Hematopoietic multipotent progenitor cell treated with erythropoietin and hydrocortisone succinate and interleukin-3 and kit ligand, for 6 days (in vitro differentiated cells): ENCODE measurements around the gene PLEKHA6.

Experiments
- DNase-seq: peaks from one replicate; pipeline ENCODE4 v3.0.0-alpha.2; 2015

Gene PLEKHA6

DNA sequence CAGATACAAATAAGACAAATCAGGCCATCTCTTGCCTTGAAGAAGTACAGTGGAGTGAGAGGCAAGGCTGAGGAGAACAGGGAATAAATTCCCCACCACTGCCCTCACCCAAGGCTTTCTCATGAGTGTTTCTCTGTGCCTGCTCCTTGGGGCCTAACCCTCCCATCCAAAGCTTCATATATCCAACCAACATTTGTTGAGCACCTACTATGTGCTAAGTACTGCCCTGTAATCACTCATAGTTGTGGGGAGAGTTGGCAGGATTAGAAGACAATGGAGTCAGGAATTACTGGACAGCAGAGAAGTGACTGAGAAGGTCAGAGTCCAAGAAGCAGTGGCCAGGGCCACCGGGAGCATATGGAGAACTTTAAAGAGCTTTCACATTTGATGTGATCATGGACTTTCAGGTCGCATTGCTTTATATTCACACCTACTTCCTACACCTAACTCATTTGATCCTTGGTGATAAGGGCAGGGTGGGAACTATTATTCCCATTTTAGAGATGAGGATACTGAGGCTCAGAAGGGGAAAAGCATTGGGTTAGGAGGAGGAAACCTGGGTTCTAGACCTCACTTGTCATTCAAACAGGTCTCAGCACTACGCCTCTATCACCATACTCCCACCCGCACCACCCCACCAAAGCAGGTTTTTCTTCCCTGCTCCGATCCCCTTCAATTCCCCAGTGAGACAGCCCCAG is 6.4 kb downstream of the PLEKHA6 start:
- DNase-seq = no peak

- DNase-seq = no peak
These were observed 8.7 kb downstream of the PLEKHA6 start for GRCh38 chr1:204350857-204351573.

- DNase-seq = no peak
These were observed 9.4 kb downstream of the PLEKHA6 start for GRCh38 chr1:204350312-204350711.

DNA sequence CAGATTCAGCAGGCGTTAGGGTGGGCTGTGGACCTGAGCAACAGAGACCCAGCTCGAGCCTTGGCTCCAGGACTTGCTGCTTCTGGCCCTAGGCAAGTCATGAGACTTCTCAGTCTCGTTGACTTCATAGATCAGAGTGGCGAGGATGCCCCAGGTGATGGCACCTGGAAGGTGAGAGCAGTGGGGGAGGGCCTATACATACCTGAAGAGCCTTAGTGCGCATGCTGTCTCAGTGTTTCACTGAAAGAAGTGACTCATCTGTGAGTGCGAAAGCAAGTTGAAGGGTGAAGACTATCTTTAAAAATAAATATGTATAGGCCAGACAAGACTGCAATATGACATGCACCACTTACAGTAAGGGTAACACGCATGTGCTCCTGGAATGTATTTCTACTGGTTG is 10.1 kb downstream of the PLEKHA6 start:
- no peak for DNase-seq

DNA sequence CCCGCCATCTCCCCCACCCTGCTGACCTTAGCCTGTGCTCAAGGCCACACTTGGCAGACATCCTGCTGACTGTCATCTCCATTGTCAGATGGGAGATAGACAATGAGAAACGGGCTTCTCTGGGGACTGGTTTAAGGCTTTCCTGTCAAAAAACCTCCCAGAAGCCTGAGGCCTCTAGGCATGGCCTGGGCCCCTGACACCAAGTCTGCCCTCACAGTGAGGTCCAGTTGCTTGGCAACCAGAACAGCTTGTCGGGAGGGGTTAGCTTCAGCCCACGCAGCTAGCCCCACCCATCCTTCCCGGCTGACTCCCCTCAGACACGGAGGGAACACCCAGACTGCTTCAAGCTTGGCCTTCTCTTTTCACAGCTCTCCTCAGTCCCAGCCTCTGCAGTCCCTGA is 11.0 kb downstream of the PLEKHA6 start:
- DNase-seq = peak; percentile 67

DNA sequence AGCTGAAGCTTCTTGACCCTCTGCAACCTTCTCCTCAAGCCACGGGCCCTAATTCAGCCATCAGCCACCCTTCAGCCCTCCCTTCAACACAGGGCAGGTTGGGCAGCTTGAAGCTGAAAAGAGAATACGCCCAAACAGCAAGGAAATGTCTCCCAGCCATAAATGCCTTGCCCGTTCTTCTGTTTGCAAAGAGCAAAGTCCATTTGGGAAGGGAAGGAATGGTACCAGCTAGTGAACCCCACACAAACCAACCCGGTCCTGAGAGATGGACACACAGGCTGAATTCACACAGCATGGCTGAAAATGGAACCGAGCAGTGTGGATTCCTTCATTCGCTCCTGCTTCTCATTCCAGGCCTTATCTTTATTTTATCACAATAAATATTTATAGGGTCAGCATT is 11.5 kb downstream of the PLEKHA6 start:
- DNase-seq = no peak

DNA sequence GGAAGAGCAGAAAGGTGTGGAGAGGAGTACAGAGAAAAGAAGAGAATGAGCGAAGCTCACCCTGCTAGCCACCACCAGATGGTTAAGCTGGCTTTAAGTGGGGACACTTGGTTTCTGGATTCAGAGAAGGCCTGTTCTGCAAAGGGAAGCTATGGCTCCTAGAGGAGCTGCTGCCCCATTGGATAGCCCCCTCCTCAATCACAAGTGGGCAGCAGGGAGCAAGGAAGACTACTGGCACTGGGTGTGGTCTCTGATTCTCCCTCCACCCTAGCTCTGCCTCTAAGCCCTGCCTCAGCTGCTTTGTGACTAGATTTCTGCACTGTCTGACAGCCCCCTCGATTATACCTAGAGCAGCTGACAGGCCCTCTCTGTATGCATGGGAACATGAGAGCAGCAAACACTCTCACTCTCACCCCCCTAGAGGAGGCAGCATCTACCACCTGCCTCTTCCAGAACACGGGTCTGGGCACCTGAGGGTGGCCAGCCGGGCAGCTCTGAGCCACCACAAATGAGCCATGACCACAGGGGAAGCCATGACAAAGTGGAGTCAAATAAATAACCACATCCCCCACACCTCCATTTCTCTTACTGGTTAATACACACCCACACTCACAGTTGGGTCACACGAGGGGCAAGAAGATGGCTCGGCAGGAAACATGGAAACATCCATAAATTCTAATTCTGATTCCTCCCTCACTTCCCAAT is 13.6 kb downstream of the PLEKHA6 start:
- DNase-seq = no peak

GRCh38 chr1:204345438-204345841 is 14.3 kb downstream of the PLEKHA6 start:
- no peak for DNase-seq

DNA sequence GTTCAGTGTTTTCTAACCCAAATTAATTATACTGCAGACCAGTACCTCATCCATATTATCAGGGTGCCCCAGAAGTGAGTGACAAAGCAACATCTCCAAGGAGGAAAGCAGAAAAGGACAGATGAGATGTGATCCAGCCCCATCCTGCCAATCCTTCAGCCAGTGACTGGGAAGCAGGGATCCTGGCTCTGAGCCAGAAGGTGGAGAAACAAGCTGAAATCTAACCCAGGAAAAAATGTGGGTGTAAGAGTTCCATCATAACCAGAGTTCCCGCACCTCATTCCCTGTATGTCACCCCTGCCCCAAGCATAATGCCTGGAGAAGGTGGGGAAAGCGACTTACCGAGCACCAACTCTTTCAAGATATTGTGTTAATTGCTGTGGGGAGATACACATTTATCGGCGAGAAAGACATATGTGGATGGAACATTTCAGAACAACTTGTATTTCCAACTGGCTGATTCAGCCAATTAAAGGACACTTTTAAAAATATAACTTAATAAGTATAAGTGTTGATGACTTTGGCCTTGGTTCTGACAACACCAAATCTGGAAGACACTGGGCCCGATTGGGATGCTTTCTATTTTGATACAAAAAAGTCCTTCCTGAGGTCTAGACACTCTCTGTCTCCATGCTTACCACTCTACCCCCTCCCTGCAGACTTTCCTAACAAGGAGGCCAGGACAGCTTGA is 14.9 kb downstream of the PLEKHA6 start:
- no peak for DNase-seq

GRCh38 chr1:204343802-204344201 is 15.9 kb downstream of the PLEKHA6 start:
- no peak for DNase-seq

- no peak for DNase-seq
These were observed 16.5 kb downstream of the PLEKHA6 start for GRCh38 chr1:204343247-204343646.

GRCh38 chr1:204342310-204342709 is 17.4 kb downstream of the PLEKHA6 start:
- no peak for DNase-seq

DNA sequence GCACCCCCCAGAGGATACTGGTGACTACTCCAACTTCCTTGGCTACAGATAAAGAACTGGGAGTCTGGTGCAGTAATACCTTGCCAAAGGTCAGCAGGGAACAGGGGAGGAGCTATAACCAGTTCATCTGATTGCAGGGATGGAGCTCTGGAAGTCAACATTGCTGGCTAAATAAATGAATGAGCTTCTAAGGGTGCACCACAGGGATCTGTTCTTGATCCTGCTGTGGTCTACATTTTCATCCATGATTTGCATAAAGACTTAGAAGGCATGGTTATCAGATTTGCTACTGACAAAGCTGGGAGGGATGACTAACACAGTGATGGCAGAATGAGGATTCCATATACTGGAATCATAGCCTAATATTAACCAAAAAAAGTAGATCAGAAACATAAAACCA is 18.3 kb downstream of the PLEKHA6 start:
- no peak for DNase-seq

DNA sequence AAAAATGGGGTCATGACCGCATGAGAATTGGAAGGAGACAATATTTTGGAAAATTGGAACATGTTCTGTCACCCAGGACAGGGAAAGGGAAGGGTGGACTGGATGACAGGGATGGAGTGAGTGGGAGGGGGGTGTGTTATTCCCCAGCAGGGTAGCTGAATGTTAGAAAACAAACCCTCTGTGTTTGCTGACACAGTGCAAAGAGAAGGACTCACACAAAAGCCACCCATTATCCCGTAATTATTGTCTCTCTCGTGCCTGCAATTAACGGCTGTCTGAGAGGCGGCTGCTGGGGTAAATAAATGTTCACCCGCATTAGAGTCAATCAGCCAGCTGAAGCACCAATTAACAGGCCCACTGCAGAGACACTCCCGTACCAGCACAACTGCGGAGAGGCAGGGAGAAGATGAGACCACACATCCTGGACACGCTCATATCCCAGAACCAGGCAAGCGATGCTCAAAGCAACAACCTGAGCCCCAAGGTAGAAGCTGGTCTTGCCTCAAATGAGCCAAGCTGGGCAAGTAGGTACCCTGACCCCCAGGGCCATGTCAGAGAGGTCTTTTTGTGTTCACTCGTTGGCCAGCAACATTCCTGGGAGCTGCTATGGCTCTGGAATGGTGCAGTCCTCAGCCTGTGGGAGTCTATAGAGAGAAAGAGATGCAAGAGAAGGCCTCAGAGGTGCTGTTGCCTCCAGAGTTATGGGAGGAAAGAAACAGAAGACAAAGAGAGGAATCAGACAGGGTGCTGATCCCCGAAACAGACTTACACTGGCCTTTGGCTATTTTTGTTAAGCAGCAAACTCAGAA is 19.4 kb downstream of the PLEKHA6 start:
- no peak for DNase-seq

GRCh38 chr1:204339541-204339940 is 20.2 kb downstream of the PLEKHA6 start:
- no peak for DNase-seq

GRCh38 chr1:204338997-204339396 is 20.7 kb downstream of the PLEKHA6 start:
- no peak for DNase-seq

DNA sequence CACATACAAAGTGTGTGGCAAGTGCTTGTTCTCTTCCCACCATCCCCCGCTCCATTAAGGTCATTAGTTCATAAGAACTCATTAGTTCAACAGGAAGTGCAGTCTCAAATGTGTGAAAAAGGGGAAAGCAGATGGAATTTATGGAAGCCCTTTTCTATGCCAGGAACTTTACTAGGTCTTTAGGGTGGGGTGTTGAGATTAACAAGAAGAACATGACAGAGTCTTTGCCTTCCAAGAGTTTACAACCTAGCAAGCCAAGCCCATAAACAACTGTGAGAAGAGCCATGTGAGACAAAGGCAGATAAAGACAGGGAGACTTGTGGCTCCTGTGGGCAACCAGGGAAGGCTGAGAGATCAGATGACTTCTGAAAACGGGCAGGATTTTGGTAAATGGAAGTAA is 21.4 kb downstream of the PLEKHA6 start:
- no peak for DNase-seq

- DNase-seq = no peak
These were observed 22.1 kb downstream of the PLEKHA6 start for GRCh38 chr1:204337583-204337982.

- no peak for DNase-seq
These were observed 22.7 kb downstream of the PLEKHA6 start for GRCh38 chr1:204337036-204337429.

DNA sequence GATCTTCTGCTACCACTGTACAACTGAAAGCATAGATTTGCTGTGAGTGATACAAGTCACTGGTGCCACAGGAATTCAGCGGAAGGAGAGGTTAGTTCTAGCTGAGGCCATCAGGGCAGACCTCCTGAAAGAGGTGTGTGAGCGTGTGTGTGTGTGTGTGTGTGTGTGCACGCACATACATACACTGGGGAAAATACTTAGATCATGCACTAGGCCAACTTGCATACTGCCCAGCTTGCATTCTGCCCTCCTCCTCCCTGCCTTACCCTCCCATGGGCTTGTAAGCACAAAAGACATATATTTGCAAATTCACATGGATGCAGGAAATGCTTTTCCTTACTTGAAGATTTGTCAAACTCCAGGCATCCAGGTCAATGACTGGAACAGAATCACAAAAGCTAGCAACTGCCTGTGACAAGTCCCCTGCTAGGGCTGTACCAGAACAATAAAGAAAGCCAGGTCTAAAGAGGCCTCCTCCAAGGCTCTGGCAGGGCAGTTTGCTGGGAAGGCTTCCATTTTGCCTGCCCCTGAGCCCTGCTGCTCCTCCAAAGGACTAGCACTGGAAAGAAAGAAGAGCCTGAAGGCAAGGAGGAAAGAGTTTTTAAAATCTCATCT is 23.2 kb downstream of the PLEKHA6 start:
- DNase-seq = no peak

- no peak for DNase-seq
These were observed 24.2 kb downstream of the PLEKHA6 start for GRCh38 chr1:204335533-204335932.

DNA sequence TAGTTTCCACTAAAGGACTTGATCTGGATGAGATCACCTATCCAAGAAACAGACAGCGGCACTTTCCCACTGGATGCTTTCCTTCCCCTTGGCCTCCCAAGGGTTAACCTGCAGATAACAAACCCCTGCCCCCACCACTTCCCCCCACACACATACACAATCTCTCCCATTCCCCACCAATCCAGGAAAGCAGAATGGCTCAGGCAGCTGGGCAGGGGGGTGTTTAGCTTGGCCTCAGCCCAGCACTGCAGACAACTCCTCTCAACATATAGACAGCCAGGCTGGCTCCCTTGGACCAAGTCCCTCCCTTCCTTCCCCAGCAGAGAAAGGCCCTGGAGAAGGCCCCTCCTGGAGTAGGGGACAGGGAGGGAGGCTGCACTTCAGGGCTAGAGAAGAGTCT is 24.6 kb downstream of the PLEKHA6 start:
- no peak for DNase-seq
